A549 treated with DMSO at 1 μM for 4 hours (cell line): ENCODE results near the gene TADA2A. TPM values are rescaled to one million over a fixed set of nuclear protein-coding genes. Genes with fewer than 3 reads are reported as not detected.

Experiments used
- total RNA-seq: library from RNA; stranded (reverse); fragments of 200-300 nt; extraction: Qiagen RNA extraction; gene quantifications from 5 replicates; pipeline ENCODE4 v1.2.3, GENCODE V29; 2022; ENCODE audit warnings: low read depth

TADA2A gene
- total RNA-seq: 11.1 to 13.6 TPM (median 12.7 TPM) in 5 replicates

GRCh38 chr17:37406635-37407461 lies at the start of gene TADA2A, which contains the start of gene ACACA:
TADA2A (plus strand) TSS chr17:37406886; CDS start chr17:37411366, 4,480 bp downstream.
ACACA (minus strand) TSS chr17:37406836; CDS start chr17:37406299, 537 bp downstream.

GRCh38 chr17:37375706-37376105 lies 31.0 kb upstream of the TADA2A start, which contains the start of gene C17orf78:
C17orf78 (plus strand) TSS chr17:37375985; CDS start chr17:37376093, 108 bp downstream.

GRCh38 chr17:37489197-37490001 lies 82.7 kb downstream of the TADA2A start, which contains the start of gene DUSP14:
DUSP14 (plus strand) TSS chr17:37489891; CDS start chr17:37512273, 22,382 bp downstream.

Other genes with a start within 250 kb of the TADA2A start
- not detected in 5 replicates for gene C17orf78, start 30.9 kb upstream of the TADA2A start, total RNA-seq
- 51.5 to 63.8 TPM (median 57.9 TPM) in 5 replicates for gene ACACA, start 50 bp upstream of the TADA2A start, total RNA-seq
- 50.2 to 57.5 TPM (median 51.3 TPM) in 5 replicates for gene DUSP14, start 83.0 kb downstream of the TADA2A start, total RNA-seq
- gene SYNRG, start 202.5 kb downstream of the TADA2A start, total RNA-seq: 12.1 to 16.6 TPM (median 15.7 TPM) in 5 replicates
- 28.2 to 37.8 TPM (median 33.1 TPM) in 5 replicates for gene DDX52, start 236.6 kb downstream of the TADA2A start, total RNA-seq